DOHH2 (cell line): Measurements from ENCODE around the gene CDC6.

Experiments used
- H3F3A ChIP-seq: fragments of 200-600 bp; sonication (generic), shearing (Covaris generic); 2 replicates; pipeline ENCODE4 v1.6.0; 2016; ENCODE audit warnings: antibody characterized with exemption, mild to moderate bottlenecking; ENCODE audit not compliant: control insufficient read depth, insufficient read depth
- H3K27ac ChIP-seq: fragments of 200-600 bp; sonication (generic); 2 replicates; pipeline ENCODE4 v1.5.1; 2014; ENCODE audit warnings: low read depth, mild to moderate bottlenecking, low read length, moderate library complexity
- H3K27me3 ChIP-seq: fragments of 200-600 bp; sonication (generic); 2 replicates; pipeline ENCODE4 v1.6.1; 2014; ENCODE audit warnings: mild to moderate bottlenecking, low read length, mixed read lengths; ENCODE audit not compliant: control insufficient read depth
- H3K36me3 ChIP-seq: fragments of 200-600 bp; sonication (generic); 2 replicates; pipeline ENCODE4 v1.6.1; 2014; ENCODE audit warnings: mild to moderate bottlenecking, low read length, moderate library complexity, mixed read lengths; ENCODE audit not compliant: control insufficient read depth
- H3K4me1 ChIP-seq: fragments of 200-600 bp; sonication (generic); 2 replicates; pipeline ENCODE4 v1.6.1; 2014; ENCODE audit warnings: mild to moderate bottlenecking, low read length, mixed read lengths; ENCODE audit not compliant: control insufficient read depth
- H3K4me2 ChIP-seq: fragments of 200-600 bp; sonication (generic); 2 replicates; pipeline ENCODE4 v1.6.0; 2014; ENCODE audit warnings: mild to moderate bottlenecking, low read length, moderate library complexity
- H3K4me3 ChIP-seq: fragments of 200-600 bp; sonication (generic); 2 replicates; pipeline ENCODE4 v1.5.1; 2014; ENCODE audit warnings: mild to moderate bottlenecking, low read length, mixed read lengths
- H3K79me2 ChIP-seq: fragments of 200-600 bp; sonication (generic); 2 replicates; pipeline ENCODE4 v1.6.1; 2014; ENCODE audit warnings: mild to moderate bottlenecking, low read length, mixed read lengths; ENCODE audit not compliant: control insufficient read depth
- H3K9me2 ChIP-seq: fragments of 200-600 bp; sonication (generic); replicated peaks from 2 replicates; pipeline ENCODE4 v1.6.1; 2014; ENCODE audit warnings: mild to moderate bottlenecking, low read length, mixed read lengths; ENCODE audit not compliant: control insufficient read depth
- H3K9me3 ChIP-seq: fragments of 200-600 bp; sonication (generic); 2 replicates; pipeline ENCODE4 v1.6.1; 2014; ENCODE audit warnings: antibody characterized with exemption, low read length, mixed read lengths; ENCODE audit not compliant: control insufficient read depth, insufficient read depth
- H4K20me1 ChIP-seq: fragments of 200-600 bp; sonication (generic); 2 replicates; pipeline ENCODE4 v1.6.0; 2014; ENCODE audit warnings: low read depth, mild to moderate bottlenecking, antibody characterized with exemption, low read length, moderate library complexity; ENCODE audit not compliant: control insufficient read depth, insufficient read depth
- EZH2phosphoT487 ChIP-seq: fragments of 200-600 bp; sonication (generic); IDR thresholded peaks from 2 replicates; pipeline ENCODE4 v1.6.1; 2017; ENCODE audit warnings: borderline replicate concordance, mild to moderate bottlenecking, antibody characterized with exemption, low read length, moderate library complexity, mixed read lengths
- TF ChIP-seq, protein P1 (sequence below): fragments of 200-600 bp; sonication (generic); IDR thresholded peaks from one replicate; pipeline ENCODE4 v1.5.1; 2014; ENCODE audit warnings: antibody characterized with exemption, mild to moderate bottlenecking, low read depth, low read length; ENCODE audit not compliant: poor library complexity, severe bottlenecking

Gene CDC6

GRCh38 chr17:40326014-40326831 is 38.5 kb downstream of the CDC6 start:
- Histone ChIP-seq H3K36me3 (peaks cover 6% of the 10 kb centered on the region), H3K27me3 (no peaks in the 10 kb centered on the region), H3K4me2 (peak overlapping the region; percentile 62), H3K9me2 (no peaks in the 10 kb centered on the region), H3K9me3 (no peaks in the 10 kb centered on the region), H3K4me3 (peak overlapping the region; percentile 38), H4K20me1 (peaks cover 35% of the 10 kb centered on the region), H3F3A (no peaks in the 10 kb centered on the region), H3K27ac (peak overlapping the region; percentile 3; the same call in 1 of the 2 replicates), H3K79me2 (peaks cover 82% of the 10 kb centered on the region), H3K4me1 (peaks cover 79% of the 10 kb centered on the region)
- TF ChIP-seq, protein P1, sequence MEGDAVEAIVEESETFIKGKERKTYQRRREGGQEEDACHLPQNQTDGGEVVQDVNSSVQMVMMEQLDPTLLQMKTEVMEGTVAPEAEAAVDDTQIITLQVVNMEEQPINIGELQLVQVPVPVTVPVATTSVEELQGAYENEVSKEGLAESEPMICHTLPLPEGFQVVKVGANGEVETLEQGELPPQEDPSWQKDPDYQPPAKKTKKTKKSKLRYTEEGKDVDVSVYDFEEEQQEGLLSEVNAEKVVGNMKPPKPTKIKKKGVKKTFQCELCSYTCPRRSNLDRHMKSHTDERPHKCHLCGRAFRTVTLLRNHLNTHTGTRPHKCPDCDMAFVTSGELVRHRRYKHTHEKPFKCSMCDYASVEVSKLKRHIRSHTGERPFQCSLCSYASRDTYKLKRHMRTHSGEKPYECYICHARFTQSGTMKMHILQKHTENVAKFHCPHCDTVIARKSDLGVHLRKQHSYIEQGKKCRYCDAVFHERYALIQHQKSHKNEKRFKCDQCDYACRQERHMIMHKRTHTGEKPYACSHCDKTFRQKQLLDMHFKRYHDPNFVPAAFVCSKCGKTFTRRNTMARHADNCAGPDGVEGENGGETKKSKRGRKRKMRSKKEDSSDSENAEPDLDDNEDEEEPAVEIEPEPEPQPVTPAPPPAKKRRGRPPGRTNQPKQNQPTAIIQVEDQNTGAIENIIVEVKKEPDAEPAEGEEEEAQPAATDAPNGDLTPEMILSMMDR: no peak
- no peak for TF ChIP-seq EZH2phosphoT487

GRCh38 chr17:40326832-40327199 is 39.1 kb downstream of the CDC6 start:
- Histone ChIP-seq H3F3A (no peaks in the 10 kb centered on the region), H3K9me2 (no peaks in the 10 kb centered on the region), H3K36me3 (peaks cover 12% of the 10 kb centered on the region), H3K27me3 (no peaks in the 10 kb centered on the region), H3K9me3 (no peaks in the 10 kb centered on the region), H3K4me3 (peak overlapping the region; percentile 38; the same call in 1 of the 2 replicates), H3K4me2 (peak overlapping the region; percentile 62), H3K27ac (no peak overlapping the region), H4K20me1 (peaks cover 35% of the 10 kb centered on the region), H3K4me1 (peaks cover 73% of the 10 kb centered on the region), H3K79me2 (peaks cover 76% of the 10 kb centered on the region)
- TF ChIP-seq, protein P1: no peak
- TF ChIP-seq EZH2phosphoT487: no peak

GRCh38 chr17:40327244-40327729 is 39.6 kb downstream of the CDC6 start:
- TF ChIP-seq, protein P1: no peak
- no peak for TF ChIP-seq EZH2phosphoT487
- no peak overlapping the region for H3K27ac ChIP-seq
- H3F3A ChIP-seq: no peaks in the 10 kb centered on the region
- H3K36me3 ChIP-seq: peaks cover 14% of the 10 kb centered on the region
- peaks cover 35% of the 10 kb centered on the region for H4K20me1 ChIP-seq
- H3K9me2 ChIP-seq: no peaks in the 10 kb centered on the region
- H3K4me3 ChIP-seq: no peak overlapping the region
- no peaks in the 10 kb centered on the region for H3K27me3 ChIP-seq
- H3K4me2 ChIP-seq: peak overlapping the region; percentile 62; the same call in 1 of the 2 replicates
- H3K9me3 ChIP-seq: no peaks in the 10 kb centered on the region
- peaks cover 73% of the 10 kb centered on the region for H3K79me2 ChIP-seq
- H3K4me1 ChIP-seq: peaks cover 68% of the 10 kb centered on the region
